A549 (cell line): ENCODE data around the gene HTRA2. TPM values are rescaled to one million over a fixed set of nuclear protein-coding genes. Genes with fewer than 3 reads are reported as not detected.

Experiments
- ATAC-seq, 2 experiments: fragments of 200-7000 bp in 1 of 2; fragments of >200 bp in 1 of 2; cut with Nextera tagmentation in 1 of 2; cut with Tn5 transposase in 1 of 2; 3 replicates each; pipeline versions ENCODE4 v1.8.0 to v1.9.1; 2018 to 2020; ENCODE audit warnings: mild to moderate bottlenecking in 1 of 2, moderate library complexity in 1 of 2
- CTCF ChIA-PET: fragments of 300-600 bp; sonication (Branson Sonifier 250); formaldehyde crosslinking; extraction: SDS; loops from one replicate; lab custom pipeline; 2021; ENCODE audit warnings: antibody characterized with exemption, inconsistent platforms; lab: Yijun Ruan, JAX
- POLR2A ChIA-PET: fragments of 350-600 bp; formaldehyde crosslinking; extraction: SDS; loops from one replicate; lab custom pipeline; 2021; ENCODE audit warnings: antibody characterized with exemption, inconsistent platforms; lab: Yijun Ruan, JAX
- DNase-seq, 2 experiments: peaks; one replicate each; pipeline versions ENCODE4 v3.0.0 to v3.0.0-alpha.2; 2011 to 2016; ENCODE audit warnings: low read depth in 1 of 2, low spot score in 1 of 2
- FAIRE-seq: peaks from 2 replicates; lab custom pipeline; 2011; peaks lifted over from hg19 to GRCh38; lab: Jason Lieb, UNC
- H3K27ac ChIP-seq, 2 experiments: fragments of >200 bp; sonication (Bioruptor Twin); formaldehyde crosslinking; 3 replicates each; pipeline ENCODE4 v1.5.1; 2016 to 2017
- H3K4me1 ChIP-seq: fragments of >200 bp; sonication (Bioruptor Twin); formaldehyde crosslinking; 3 replicates; pipeline ENCODE4 v1.6.1; 2016
- H3K4me2 ChIP-seq: fragments of >200 bp; sonication (Bioruptor Twin); formaldehyde crosslinking; 3 replicates; pipeline ENCODE4 v1.6.1; 2016
- H3K4me3 ChIP-seq: fragments of >200 bp; sonication (Bioruptor Twin); formaldehyde crosslinking; 3 replicates; pipeline ENCODE4 v1.5.1; 2016
- H3K9me3 ChIP-seq: fragments of >200 bp; sonication (Bioruptor Twin); formaldehyde crosslinking; 3 replicates; pipeline ENCODE4 v1.6.1; 2016
- CBX2 ChIP-seq: fragments of 200-600 bp; sonication (generic); IDR thresholded peaks from 2 replicates; pipeline ENCODE4 v1.6.1; 2016; ENCODE audit warnings: low read depth, mild to moderate bottlenecking, borderline replicate concordance
- CBX8 ChIP-seq: fragments of 200-600 bp; sonication (generic); IDR thresholded peaks from 2 replicates; pipeline ENCODE4 v1.6.1; 2016
- CEBPB ChIP-seq, 2 experiments: fragments of >200 bp in 1 of 2; sonication (Bioruptor Twin) in 1 of 2; formaldehyde crosslinking in 1 of 2; IDR thresholded peaks; 2 replicates each; pipeline ENCODE4 v1.6.1; 2012 to 2016
- CHD2 ChIP-seq: fragments of 150-350 bp; IDR thresholded peaks from 2 replicates; pipeline ENCODE4 v1.6.1; 2014; ENCODE audit warnings: low read length; ENCODE audit not compliant: partially characterized antibody
- EHMT2 ChIP-seq: fragments of 200-600 bp; sonication (generic); IDR thresholded peaks from 2 replicates; pipeline ENCODE4 v1.6.1; 2016; ENCODE audit warnings: antibody characterized with exemption, low read depth, mild to moderate bottlenecking, moderate library complexity
- ESRRA ChIP-seq: fragments of 150-350 bp; IDR thresholded peaks from 2 replicates; pipeline ENCODE4 v1.6.1; 2014; ENCODE audit warnings: mild to moderate bottlenecking, low read length, borderline replicate concordance
- GATA3 ChIP-seq: IDR thresholded peaks from 2 replicates; pipeline ENCODE4 v1.6.1; 2012; ENCODE audit warnings: borderline replicate concordance
- HOXA7 ChIP-seq: fragments of 250-450 bp; sonication (Bioruptor Pico); IDR thresholded peaks from 2 replicates; pipeline ENCODE4 v1.5.0; 2020; ENCODE audit warnings: mild to moderate bottlenecking, moderate library complexity
- JUN ChIP-seq, 2 experiments: fragments of >200 bp; sonication (Bioruptor Twin); formaldehyde crosslinking; IDR thresholded peaks; 2 replicates in 1 of 2; 3 replicates in 1 of 2; pipeline ENCODE4 v1.6.1; 2016 to 2017
- MAFK ChIP-seq: fragments of 450-650 bp; IDR thresholded peaks from 2 replicates; pipeline ENCODE4 v1.6.1; 2014; ENCODE audit not compliant: partially characterized antibody
- MYC ChIP-seq: IDR thresholded peaks from 2 replicates; pipeline ENCODE4 v1.6.1; 2012; ENCODE audit warnings: mild to moderate bottlenecking, inconsistent platforms, low read length, improper control_type of control experiment, borderline replicate concordance
- PHF8 ChIP-seq: fragments of 200-600 bp; sonication (generic); IDR thresholded peaks from 2 replicates; pipeline ENCODE4 v1.6.1; 2016; ENCODE audit warnings: low read depth, mild to moderate bottlenecking, antibody characterized with exemption, moderate library complexity, borderline replicate concordance
- RAD21 ChIP-seq, 2 experiments: fragments of >200 bp in 1 of 2; sonication (Bioruptor Twin) in 1 of 2; formaldehyde crosslinking in 1 of 2; IDR thresholded peaks in 1 of 2; conservative IDR thresholded peaks in 1 of 2; 2 replicates in 1 of 2; 3 replicates in 1 of 2; pipeline ENCODE4 v1.6.1; 2012 to 2018; ENCODE audit warnings: inconsistent platforms in 1 of 2
- RNF2 ChIP-seq: fragments of 200-600 bp; sonication (generic); IDR thresholded peaks from 2 replicates; pipeline ENCODE4 v1.6.1; 2016; ENCODE audit warnings: low read depth, mild to moderate bottlenecking, antibody characterized with exemption, moderate library complexity, borderline replicate concordance
- TFCP2L1 ChIP-seq: fragments of 250-450 bp; sonication (Bioruptor Pico); IDR thresholded peaks from 2 replicates; pipeline ENCODE4 v1.5.0; 2021; ENCODE audit warnings: mild to moderate bottlenecking
- ZC3H11A ChIP-seq: fragments of 450-650 bp; IDR thresholded peaks from 2 replicates; pipeline ENCODE4 v1.6.1; 2014; ENCODE audit warnings: antibody characterized with exemption, mild to moderate bottlenecking
- ZFP36 ChIP-seq: fragments of 450-650 bp; IDR thresholded peaks from 2 replicates; pipeline ENCODE4 v1.6.1; 2014; ENCODE audit warnings: borderline replicate concordance; ENCODE audit not compliant: partially characterized antibody
- ZNF302 ChIP-seq: fragments of 250-450 bp; sonication (Bioruptor Pico); IDR thresholded peaks from 2 replicates; pipeline ENCODE4 v1.9.0; 2021; ENCODE audit warnings: inconsistent platforms, mild to moderate bottlenecking, moderate library complexity
- ZSCAN20 ChIP-seq: fragments of 250-450 bp; sonication (Bioruptor Pico); IDR thresholded peaks from 2 replicates; pipeline ENCODE4 v1.8.0; 2022; ENCODE audit warnings: mild to moderate bottlenecking, moderate library complexity
- WGBS: methylation state at CpG from one replicate; pipeline ENCODE4 v1.1.6; 2017; ENCODE audit errors: missing lambda C conversion rate; 5-methylcytosine and 5-hydroxymethylcytosine counted together
- polyA plus RNA-seq, 4 experiments: library from polyadenylated mRNA; depleted of rRNA in 3 of 4; stranded (reverse); fragments of >200 nt; fragmentation: RNase III in 1 of 4; extraction: RNeasy Plus Mini Kit Qiagen cat#74134 plus additional on column Dnase treatment in 1 of 4; gene quantifications; 2 replicates in 3 of 4; 3 replicates in 1 of 4; pipeline ENCODE4 v1.2.3, GENCODE V29; 2011 to 2017
- TF ChIP-seq, protein P1 (sequence below): fragments of >200 bp; sonication (Bioruptor Twin); formaldehyde crosslinking; IDR thresholded peaks from 3 replicates; pipeline ENCODE4 v1.5.1; 2016
- TF ChIP-seq, protein P2 (sequence below): IDR thresholded peaks from 2 replicates; pipeline ENCODE4 v1.6.1; 2012

HTRA2 gene
- polyA plus RNA-seq, 2 of the 4 experiments (the other 2 are of a cell fraction): 28.7 to 36.5 TPM

DNA sequence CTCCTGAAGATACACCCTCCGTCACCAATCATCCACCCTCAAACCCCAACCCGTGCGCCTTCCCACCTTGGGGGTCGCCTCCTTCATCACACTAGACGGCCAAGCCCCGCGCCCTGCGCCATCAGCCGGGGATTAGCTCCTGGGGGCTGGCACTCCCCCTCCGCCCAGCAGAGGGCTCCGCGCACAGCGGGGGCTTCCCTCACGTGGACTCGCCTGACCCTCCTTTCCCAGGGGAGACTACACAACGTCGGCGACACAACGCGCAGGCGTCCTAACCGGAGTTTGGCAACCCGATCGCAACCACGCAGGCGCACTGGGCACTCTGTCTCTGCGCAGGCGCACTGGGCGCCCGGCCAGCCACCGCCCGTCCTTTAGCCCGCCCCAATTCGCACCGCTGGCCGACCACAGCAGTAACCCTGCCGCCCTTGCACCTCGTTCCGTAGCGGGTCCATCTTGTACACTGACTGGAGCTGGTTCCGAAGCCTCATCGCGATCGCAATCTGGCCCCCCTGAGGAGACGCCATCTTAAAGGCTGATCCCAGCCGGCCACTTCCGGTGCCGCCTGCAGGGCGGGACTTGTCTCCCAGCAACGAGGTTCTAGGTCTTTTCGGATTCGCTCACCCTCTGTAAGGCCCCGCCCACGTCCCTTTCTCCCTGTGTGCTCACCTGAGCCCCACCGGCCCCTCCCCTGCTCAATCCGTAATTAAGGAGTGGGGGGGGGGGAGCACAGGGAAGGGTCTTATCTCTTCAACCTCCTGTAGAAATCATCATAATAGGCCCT lies 22.4 kb upstream of the HTRA2 start, which contains the start of gene PCGF1 (continued):
- TF ChIP-seq ZNF302 (no peak), ZFP36 (no peak), ZSCAN20 (no peak), JUN (IDR thresholded peaks at IDR 0.05) (peak in 1 of 2 experiments; percentile 57; a peak in 2 of 5 replicates), ESRRA (no peak), RAD21 (conservative IDR thresholded peaks at IDR 0.05 in 1 of 2, IDR thresholded peaks at IDR 0.05 in 1 of 2) (peak in 1 of 2 experiments; percentile 40; a peak in 2 of 5 replicates), PHF8 (peak; percentile 89), CBX2 (no peak), TFCP2L1 (CRISPR knock-in tag) (peak; percentile 70; the same call in 1 of the 2 replicates), HOXA7 (CRISPR knock-in tag) (no peak), GATA3 (0 out of 2 replicates have a peak, but pooled peaks have one; percentile 39), CHD2 (no peak)
- TF ChIP-seq, protein P1, sequence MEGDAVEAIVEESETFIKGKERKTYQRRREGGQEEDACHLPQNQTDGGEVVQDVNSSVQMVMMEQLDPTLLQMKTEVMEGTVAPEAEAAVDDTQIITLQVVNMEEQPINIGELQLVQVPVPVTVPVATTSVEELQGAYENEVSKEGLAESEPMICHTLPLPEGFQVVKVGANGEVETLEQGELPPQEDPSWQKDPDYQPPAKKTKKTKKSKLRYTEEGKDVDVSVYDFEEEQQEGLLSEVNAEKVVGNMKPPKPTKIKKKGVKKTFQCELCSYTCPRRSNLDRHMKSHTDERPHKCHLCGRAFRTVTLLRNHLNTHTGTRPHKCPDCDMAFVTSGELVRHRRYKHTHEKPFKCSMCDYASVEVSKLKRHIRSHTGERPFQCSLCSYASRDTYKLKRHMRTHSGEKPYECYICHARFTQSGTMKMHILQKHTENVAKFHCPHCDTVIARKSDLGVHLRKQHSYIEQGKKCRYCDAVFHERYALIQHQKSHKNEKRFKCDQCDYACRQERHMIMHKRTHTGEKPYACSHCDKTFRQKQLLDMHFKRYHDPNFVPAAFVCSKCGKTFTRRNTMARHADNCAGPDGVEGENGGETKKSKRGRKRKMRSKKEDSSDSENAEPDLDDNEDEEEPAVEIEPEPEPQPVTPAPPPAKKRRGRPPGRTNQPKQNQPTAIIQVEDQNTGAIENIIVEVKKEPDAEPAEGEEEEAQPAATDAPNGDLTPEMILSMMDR: peak; percentile 47; the same call in 2 of the 3 replicates

DNA sequence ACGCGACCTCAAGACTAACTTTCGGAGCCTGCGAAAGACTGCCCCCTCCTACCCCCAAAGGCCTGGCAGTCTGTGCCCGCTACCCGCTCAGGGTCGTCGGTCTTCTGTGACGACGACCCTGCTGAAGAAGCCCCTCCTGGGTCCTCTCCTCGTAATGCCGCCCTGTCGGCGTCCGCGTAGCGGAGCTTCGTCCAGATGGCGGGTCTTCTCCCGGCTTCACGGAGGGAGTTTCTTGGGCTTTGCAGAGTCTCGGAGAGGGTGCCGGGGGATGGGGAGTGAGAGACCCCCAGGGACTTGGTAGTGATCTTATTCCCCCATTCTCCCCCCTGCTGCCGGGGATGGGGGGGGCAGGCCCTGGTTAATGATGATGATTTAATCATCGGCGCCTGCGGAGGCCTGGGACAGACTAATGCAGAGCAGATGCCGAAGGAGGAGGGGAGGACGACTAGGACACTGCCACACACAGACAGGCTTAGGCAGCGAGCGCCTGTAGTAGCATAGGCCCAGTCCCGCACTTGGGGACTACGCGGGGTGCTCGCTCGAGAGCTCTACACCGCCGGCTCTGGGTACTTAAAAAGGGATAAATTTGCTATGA lies 21.7 kb upstream of the HTRA2 start:
- POLR2A ChIA-PET: interaction anchor here (0.9 to 1.2 kb wide), 2 partner anchors 22 to 25 kb away, joined by 4 to 5 read pairs; partner anchors contain the start of genes AUP1 and HTRA2
- no peak for DNase-seq
- peaks cover 28% of the 10 kb centered on the region for H3K4me1 ChIP-seq
- no peaks in the 10 kb centered on the region for H3K9me3 ChIP-seq
- CTCF ChIA-PET: interaction anchor here (0.5 to 5.0 kb wide), 7 partner anchors 10 to 85 kb away, joined by 3 to 39 read pairs (median 5); partner anchors contain the start of genes AUP1 and HTRA2
- TF ChIP-seq MAFK (no peak), ZC3H11A (no peak), EHMT2 (no peak), TFCP2L1 (CRISPR knock-in tag) (no peak), CHD2 (no peak), MYC (no peak), CBX8 (no peak), CEBPB (IDR thresholded peaks at IDR 0.05) (no peak), RNF2 (no peak)
- TF ChIP-seq, protein P2, sequence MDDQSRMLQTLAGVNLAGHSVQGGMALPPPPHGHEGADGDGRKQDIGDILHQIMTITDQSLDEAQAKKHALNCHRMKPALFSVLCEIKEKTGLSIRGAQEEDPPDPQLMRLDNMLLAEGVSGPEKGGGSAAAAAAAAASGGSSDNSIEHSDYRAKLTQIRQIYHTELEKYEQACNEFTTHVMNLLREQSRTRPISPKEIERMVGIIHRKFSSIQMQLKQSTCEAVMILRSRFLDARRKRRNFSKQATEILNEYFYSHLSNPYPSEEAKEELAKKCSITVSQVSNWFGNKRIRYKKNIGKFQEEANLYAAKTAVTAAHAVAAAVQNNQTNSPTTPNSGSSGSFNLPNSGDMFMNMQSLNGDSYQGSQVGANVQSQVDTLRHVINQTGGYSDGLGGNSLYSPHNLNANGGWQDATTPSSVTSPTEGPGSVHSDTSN: no peak
- peak overlapping the region; percentile 95 to 99 for H3K27ac ChIP-seq
- 52% methylated on average over 26 of the region's 38 CpGs for WGBS
- H3K4me2 ChIP-seq: peak overlapping the region; percentile 93
- FAIRE-seq: no peak
- ATAC-seq: peak; percentile 1 to 11; a peak in 4 of 6 replicates
- H3K4me3 ChIP-seq: peak overlapping the region; percentile 78
